Astrocyte of the hippocampus (primary cell): ENCODE results near the gene MAP9.
"Not testable (repeated sequence)": the region's sequence is repeated elsewhere in the genome, so short reads cannot be mapped to it uniquely, and the experiment has no call there.

Experiments
- DNase-seq: peaks from one replicate; pipeline ENCODE4 v3.0.0; 2011; ENCODE audit warnings: low read depth, low spot score

The MAP9 gene

DNA sequence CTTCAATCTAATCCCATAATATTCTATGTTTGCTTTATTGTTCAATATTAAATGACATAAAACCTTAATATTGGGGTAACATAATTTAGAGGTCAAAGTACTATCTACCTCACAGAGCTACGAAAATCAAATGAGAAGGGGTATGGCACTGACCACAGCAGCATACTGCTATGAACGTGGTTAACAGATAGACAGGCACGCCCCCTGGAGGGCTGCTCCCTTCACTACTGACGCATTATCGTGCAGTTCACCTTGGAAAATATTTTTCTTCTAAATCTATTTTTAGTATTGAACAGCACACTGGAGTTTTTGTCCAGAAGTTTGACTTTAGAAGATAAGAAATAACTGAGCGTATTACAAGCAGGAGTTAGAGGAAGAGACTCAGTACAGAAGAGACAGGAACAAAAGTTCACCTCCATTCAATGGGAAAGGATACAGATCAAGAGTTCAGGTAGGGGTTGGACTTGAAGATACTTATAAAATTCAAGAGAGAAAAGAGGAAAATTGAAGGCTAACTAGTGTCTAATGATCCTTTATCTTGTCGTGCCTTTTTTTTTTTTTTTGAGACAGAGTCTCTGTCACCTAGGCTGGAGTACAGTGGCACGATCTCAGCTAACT lies 22.7 kb downstream of the MAP9 start:
- peak; percentile 75 for DNase-seq

- DNase-seq: peak; percentile 38
These were observed 34.6 kb downstream of the MAP9 start for GRCh38 chr4:155342142-155342541.

DNA sequence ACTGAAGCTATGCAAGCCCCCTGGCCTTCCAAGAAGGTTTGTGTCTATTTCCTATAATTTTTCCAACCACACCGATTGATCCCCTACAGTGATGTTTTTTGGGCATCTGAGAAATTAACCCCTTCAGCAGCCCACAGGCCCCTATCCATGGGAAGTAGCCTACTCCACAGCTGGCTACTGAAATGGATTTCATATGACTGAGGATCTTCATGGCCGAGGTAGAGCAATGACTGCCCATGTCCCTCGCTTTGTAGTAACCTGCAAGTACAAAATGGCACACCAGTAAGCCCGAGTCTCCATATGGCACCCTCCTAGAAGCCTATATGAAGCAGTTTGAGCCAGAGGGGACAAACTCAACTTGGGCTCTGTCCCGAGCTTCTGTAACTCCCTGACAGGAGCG lies 36.8 kb downstream of the MAP9 start:
- no peak for DNase-seq

DNA sequence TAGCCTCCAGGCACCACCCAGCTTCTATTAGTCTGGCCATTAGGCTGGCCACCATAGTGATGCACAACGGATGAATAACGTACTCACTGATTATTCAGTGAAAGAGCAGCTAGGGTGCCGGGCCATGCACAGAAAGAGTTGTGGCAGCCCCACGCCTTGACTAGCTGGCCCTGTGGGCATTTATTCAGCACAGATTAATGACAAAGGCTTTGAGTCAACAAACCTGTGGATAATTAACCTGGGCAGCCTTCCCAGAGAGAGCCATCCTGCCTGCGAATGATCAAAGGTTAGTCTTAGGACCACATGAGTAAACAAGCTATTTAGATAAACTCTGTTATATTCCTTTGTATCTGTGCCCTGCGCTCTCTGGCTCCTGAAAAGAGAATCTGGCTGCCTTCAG lies 37.2 kb downstream of the MAP9 start:
- DNase-seq: no peak

DNA sequence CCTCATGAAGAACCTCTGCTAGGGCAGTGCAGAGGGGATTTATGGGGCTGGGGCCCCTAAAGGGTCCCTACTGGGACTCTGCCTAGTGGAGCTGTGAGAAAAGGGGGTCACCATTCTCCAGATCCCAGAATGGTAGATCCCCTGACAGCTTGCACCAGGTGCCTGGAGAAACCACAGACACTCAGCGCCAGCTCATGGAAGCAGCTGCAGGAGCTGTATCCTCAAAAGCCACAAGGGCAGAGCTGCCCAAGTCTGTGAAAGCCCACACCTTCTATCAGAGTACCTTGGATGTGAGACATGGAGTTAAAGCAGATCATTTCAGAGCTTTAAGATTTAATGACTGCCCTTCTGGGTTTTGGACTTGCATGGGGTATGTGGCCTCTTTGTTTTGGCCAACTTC lies 38.6 kb downstream of the MAP9 start:
- DNase-seq: no peak

DNA sequence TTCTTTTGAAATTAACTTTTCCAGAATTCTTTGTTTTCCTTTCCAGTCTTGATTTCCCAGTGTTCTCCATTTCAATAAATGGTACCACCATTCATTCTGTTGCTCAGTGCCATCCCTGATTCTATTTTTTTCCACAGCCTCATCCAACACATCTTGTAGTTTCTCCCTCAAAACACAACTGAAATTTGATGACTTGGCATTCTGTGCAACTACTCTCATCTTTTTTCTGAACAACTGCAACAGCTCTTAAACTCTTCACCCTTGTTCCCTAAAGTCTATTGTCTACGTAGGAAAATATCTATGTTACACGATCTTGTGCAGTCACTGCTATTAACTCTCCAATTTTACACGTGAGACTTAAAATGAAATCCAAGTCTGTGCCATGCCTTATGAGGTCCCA lies 40.5 kb downstream of the MAP9 start:
- no peak for DNase-seq

DNA sequence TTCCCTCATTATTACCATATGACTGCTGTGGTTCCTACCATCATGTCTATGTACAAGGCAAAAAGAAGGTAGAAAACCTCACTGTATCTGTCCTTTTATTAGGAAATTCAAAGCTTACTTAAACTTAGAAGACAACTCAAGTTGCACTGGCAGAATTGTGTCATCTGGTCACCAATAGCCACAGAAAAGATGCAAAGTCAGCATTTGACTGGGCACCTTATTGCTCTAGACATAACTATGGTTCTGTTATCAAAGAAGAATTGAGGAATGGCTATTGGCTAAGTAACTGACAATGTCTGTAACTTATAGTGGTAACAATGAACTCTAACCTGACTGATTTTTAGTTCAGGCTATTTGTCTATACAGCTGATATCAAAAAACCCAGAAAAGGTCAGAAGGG lies 45.3 kb downstream of the MAP9 start:
- DNase-seq: no peak

GRCh38 chr4:155322782-155323181 lies 54.0 kb downstream of the MAP9 start:
- no peak for DNase-seq

DNA sequence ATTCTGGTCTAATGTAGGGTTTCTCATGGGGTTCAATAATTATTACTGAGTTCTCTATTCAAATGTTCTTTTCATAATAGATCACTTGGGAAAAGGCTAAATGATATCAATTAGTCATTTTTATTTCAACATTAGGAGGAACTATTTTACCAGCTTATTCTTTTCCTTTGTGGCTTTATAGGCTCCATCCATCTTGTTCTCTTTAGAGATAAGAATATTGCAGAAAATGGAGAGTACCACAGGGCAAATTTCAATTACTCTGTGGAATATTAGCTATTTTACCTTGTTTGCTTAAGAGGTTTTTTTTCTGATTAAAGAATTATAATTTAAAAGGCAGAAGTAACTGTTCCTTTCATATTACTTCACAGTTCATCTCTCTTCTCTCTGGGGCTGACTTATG lies 55.8 kb downstream of the MAP9 start:
- DNase-seq: no peak

DNA sequence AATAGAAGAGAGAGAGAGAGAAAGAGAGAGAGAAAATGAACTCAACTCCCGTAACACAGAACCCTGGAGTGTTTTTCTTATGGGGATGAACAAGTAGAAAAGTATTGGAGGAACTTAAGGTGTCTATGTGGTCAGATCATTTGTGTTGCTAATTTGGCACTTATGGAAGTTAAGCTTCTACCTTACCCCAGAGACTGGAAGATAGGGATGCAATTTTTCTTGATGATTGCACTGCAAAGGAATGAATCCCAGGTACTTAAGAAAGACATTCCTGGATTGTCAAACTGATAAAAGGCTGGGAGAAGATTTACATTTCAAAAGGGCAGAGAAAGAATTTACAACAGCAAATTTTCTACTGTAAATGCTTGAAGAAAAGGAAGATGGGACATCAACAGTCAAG lies 57.2 kb downstream of the MAP9 start:
- DNase-seq: peak; percentile 12

- DNase-seq: not testable (repeated sequence)
These were observed 64.7 kb downstream of the MAP9 start for GRCh38 chr4:155312027-155312426.

GRCh38 chr4:155307731-155308277 lies 69.0 kb downstream of the MAP9 start:
- DNase-seq: no peak

DNA sequence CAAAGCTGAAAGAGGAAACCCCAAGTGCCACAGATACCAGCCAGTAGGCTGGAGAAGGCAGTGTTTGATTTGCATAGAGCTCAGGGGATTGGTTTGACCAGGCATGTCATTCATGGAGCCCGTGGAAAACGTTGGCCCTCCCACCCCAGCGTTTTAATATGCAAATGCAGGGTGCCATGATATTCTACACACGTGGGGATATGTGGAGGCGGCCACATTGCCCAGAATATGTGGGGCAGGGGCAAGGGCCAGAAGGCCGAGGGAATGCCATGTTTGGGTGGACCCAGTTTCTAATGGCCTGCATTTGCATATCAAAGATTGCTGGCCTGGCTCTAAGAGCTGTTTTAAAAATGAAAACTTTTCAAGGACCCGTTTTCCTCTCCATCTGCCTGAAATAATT lies 71.1 kb downstream of the MAP9 start:
- no peak for DNase-seq

DNA sequence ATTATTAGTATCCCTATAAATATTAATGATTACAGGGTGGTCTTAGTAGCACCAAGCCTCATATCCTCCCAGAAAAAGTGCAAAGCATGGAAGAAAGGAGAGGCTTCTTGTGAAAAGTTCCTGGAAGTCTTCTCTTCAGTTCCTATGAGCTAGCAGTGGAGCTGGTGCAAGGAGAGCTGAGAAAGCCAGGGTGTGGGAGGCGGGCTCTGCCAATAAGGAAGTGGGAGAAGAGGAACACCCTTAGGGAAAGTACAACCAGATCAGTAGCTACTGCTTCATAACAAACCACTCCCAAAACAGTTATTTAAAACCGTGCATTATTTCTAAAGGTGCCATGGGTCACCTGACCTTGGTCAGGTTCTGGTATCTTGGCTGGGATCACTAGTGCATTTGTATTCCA lies 72.4 kb downstream of the MAP9 start:
- no peak for DNase-seq

DNA sequence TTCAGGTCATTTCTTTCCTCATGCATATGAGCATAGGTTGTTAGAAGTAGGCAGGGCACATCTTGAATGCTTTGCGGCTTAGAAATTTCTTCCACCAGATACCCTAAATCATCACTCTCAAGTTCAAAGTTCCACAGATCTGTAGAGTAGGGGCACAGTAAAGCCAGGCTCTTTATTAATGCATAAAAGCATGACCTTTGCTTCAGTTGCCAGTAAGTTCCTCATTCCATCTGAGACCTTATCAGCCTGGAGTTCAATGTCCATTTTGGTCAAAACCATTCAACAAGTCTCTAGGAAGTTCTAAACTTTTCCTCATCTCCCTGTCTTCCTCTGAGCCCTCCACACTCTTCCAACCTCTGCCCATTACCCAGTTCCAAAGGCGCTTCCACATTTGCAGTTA lies 77.7 kb downstream of the MAP9 start:
- no peak for DNase-seq
